22Rv1 (cell line): ENCODE results near the gene CABP7.

Experiments used
- ZFX ChIP-seq: fragments of 450-650 bp; IDR thresholded peaks from 2 replicates; pipeline ENCODE4 v1.6.1; 2017; ENCODE audit warnings: antibody characterized with exemption, borderline replicate concordance
- TF ChIP-seq, protein P1 (sequence below): fragments of 450-650 bp; IDR thresholded peaks from 2 replicates; pipeline ENCODE4 v1.5.1; 2017; ENCODE audit warnings: mild to moderate bottlenecking

DNA sequence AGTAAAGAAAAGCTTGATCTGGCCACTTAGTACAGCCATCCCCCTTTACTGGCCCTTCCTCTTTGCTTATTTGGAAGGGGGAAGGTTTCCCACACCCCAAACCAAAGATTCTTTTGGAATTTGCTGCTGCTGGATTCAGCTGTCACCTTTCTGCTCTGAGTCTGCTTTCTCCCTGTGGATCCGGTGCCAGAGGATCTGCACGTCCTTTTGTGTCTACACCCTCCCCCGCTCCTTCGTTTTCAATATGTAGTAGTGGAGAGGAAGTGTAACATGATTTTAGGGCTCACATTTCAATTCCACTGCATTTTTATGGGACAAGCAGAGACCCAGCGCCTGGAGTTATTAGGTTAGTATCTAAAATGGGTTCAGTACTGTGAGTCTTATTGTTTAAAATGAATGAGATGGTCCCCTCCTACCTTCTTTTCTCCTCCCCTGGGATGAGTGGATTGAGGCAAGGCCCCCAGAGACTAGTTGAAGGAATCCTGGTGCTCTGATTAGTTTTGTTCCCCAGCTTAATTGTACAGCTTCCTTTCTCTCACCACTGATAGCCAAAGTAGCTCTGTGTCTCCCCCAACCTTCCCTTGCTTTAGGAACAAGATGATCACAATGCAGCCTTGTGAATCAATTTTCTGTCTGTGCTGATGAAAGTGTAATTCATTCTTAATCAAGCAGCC lies 30.5 kb upstream of the CABP7 start:
- TF ChIP-seq, protein P1, sequence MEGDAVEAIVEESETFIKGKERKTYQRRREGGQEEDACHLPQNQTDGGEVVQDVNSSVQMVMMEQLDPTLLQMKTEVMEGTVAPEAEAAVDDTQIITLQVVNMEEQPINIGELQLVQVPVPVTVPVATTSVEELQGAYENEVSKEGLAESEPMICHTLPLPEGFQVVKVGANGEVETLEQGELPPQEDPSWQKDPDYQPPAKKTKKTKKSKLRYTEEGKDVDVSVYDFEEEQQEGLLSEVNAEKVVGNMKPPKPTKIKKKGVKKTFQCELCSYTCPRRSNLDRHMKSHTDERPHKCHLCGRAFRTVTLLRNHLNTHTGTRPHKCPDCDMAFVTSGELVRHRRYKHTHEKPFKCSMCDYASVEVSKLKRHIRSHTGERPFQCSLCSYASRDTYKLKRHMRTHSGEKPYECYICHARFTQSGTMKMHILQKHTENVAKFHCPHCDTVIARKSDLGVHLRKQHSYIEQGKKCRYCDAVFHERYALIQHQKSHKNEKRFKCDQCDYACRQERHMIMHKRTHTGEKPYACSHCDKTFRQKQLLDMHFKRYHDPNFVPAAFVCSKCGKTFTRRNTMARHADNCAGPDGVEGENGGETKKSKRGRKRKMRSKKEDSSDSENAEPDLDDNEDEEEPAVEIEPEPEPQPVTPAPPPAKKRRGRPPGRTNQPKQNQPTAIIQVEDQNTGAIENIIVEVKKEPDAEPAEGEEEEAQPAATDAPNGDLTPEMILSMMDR = no peak
- no peak for TF ChIP-seq ZFX
